Measurements from ENCODE around the gene LIN28A.
"Not testable (repeated sequence)": the region's sequence is repeated elsewhere in the genome, so short reads cannot be mapped to it uniquely, and the experiment has no call there.

Gene LIN28A

DNA sequence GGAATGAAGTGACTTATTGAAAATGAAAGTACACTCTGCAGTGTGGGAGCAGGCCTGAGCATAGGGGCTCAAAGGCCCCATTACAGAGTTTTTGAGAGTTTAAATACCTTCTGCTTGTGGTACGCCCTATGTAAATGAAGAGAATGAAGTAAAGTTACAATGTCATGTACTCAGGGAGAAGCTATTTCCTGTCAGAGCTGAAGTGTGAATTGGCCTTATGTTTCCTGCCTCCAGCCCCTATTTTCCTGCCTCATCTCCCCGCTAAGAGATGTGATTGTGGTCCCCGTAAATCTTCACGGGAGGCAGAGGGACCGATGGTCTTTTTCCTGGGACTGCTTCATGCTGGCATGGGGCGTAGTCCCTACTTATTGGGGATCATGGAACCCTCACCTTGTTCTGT lies 35.5 kb upstream of the LIN28A start:
- Mint-ChIP-seq H3K4me3 (no peak overlapping the region), H3K27ac (peak overlapping the region; percentile 58), H3K27me3 (no peaks in the 10 kb centered on the region), H3K9me3 (peaks cover 3% of the 10 kb centered on the region), H3K4me1 (peaks cover 45% of the 10 kb centered on the region), H3K36me3 (no peaks in the 10 kb centered on the region)
- no peak for ATAC-seq

DNA sequence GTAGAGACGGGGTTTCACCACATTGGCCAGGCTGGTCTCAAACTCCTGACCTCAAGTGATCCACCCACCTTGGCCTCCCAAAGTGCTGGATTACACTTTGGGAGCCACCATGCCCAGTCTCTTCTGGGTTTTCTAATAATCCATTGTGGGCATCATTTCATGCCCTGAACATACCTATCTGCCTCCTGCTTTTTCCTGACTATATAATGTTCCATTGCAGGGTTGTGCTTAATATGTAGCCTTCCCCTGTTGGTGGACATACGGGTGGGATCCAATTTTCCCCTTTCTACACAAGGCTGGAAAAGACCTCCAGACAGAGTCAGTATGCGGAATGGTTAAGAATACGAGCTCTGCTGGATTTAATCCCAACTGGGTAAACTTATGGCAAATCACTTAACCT lies 34.6 kb upstream of the LIN28A start:
- H3K9me3 Mint-ChIP-seq: peaks cover under 1% of the 10 kb centered on the region
- H3K27ac Mint-ChIP-seq: no peak overlapping the region
- no peaks in the 10 kb centered on the region for H3K27me3 Mint-ChIP-seq
- ATAC-seq: no peak
- H3K36me3 Mint-ChIP-seq: no peaks in the 10 kb centered on the region
- no peak overlapping the region for H3K4me3 Mint-ChIP-seq
- peaks cover 45% of the 10 kb centered on the region for H3K4me1 Mint-ChIP-seq

DNA sequence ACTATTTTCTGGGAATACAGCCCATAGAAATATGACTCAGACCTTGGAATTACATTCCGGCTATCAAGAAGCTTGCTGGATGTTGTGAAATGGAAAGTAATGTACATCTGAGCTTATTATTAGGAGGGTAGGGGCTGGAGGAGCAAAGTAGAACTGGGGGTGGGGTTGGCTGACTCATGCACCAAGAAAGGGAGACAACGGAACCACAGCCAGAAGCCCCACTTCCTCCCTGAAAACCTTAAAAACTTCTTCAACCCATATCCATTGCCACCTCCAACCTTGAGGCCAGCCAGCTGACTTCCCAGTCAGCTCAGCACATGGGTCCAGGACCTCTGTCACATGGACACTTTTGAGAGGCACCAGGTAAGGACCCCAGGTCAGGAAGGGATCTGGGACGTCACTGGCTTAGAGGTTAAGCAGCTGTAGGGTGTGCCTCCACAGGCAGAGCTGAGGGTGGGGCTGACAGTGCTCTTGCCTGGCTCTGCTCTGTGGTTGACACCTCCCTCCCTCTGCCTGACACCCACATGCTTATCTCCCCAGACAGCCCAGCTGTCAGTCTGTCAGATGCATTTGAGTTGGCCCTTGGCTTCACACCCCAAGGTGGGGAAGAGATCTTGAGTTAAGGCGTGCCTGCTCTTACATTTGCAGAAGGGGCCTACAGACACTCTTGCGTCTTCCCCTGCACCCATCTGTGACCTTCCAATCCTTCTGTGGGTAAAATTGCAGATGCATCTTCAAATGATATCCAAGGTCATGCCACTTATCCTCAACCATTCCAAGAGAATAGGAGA lies 32.3 kb upstream of the LIN28A start:
- H3K9me3 Mint-ChIP-seq: no peaks in the 10 kb centered on the region
- peak overlapping the region; percentile 64 for H3K27ac Mint-ChIP-seq
- no peak overlapping the region for H3K4me3 Mint-ChIP-seq
- no peaks in the 10 kb centered on the region for H3K36me3 Mint-ChIP-seq
- ATAC-seq: peak; percentile 94
- peaks cover 44% of the 10 kb centered on the region for H3K4me1 Mint-ChIP-seq
- H3K27me3 Mint-ChIP-seq: no peaks in the 10 kb centered on the region

DNA sequence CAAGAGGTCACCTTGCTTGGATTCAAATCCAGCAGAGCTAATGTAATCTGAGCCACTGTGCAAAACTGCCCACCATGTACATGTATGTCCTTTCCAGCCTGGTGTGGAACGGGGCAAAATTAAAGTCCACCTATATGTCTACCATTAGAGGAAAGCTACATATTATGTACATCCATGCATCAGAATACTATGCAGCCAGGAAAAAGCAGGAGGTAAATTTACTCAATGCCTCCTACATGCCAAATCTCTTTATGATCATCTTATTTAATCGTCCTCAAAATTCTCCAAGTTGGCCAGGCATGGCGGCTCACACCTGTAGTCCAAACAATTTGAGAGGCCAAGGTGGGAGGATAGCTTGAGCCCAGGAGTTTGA lies 31.8 kb upstream of the LIN28A start:
- H3K27ac Mint-ChIP-seq: no peak overlapping the region
- no peaks in the 10 kb centered on the region for H3K9me3 Mint-ChIP-seq
- peaks cover 1% of the 10 kb centered on the region for H3K27me3 Mint-ChIP-seq
- H3K36me3 Mint-ChIP-seq: no peaks in the 10 kb centered on the region
- no peak overlapping the region for H3K4me3 Mint-ChIP-seq
- no peak for ATAC-seq
- peaks cover 38% of the 10 kb centered on the region for H3K4me1 Mint-ChIP-seq

DNA sequence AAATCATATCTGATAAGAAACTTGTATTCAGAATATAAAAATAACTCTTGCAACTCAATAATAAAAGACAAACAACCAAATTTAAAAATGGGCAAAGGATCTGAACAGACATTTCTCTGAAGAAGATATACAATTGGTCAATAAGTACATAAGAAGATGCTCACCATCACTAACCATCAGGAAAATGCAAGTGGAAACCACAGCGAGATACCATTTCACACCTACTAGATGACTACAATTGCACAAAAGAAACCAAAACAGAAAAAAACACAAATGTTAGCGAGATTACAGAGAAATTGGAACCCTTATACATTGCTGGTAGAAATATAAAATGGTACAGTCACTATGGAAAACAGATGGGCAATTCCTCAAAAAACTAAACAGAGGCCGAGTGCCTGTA lies 26.5 kb upstream of the LIN28A start:
- H3K4me3 Mint-ChIP-seq: no peak overlapping the region
- H3K27ac Mint-ChIP-seq: no peak overlapping the region
- no peaks in the 10 kb centered on the region for H3K36me3 Mint-ChIP-seq
- no peaks in the 10 kb centered on the region for H3K9me3 Mint-ChIP-seq
- no peaks in the 10 kb centered on the region for H3K4me1 Mint-ChIP-seq
- H3K27me3 Mint-ChIP-seq: peaks cover 17% of the 10 kb centered on the region
- no peak for ATAC-seq

DNA sequence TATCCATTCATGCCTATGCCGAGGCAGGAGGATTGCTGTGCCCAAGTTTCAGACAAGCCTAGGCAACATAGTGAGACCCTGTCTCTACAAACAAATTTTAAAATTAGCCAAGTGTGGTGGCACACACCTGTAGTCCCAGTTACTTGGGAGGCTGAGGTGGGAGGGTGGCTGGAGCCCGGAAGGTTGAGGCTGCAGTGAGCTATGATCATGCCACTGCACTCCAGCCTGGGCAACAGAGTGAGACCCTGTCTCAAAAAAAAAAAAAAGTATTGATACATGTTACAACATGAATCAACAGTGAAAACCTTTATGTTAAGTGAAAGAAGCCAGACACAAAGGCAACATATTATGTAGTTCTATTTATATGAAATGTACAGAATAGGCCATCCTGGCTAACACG lies 25.6 kb upstream of the LIN28A start:
- not testable (repeated sequence) for H3K4me3 Mint-ChIP-seq, H3K36me3 Mint-ChIP-seq, H3K9me3 Mint-ChIP-seq, H3K27ac Mint-ChIP-seq, H3K4me1 Mint-ChIP-seq, ATAC-seq
- peaks cover 17% of the 10 kb centered on the region for H3K27me3 Mint-ChIP-seq

DNA sequence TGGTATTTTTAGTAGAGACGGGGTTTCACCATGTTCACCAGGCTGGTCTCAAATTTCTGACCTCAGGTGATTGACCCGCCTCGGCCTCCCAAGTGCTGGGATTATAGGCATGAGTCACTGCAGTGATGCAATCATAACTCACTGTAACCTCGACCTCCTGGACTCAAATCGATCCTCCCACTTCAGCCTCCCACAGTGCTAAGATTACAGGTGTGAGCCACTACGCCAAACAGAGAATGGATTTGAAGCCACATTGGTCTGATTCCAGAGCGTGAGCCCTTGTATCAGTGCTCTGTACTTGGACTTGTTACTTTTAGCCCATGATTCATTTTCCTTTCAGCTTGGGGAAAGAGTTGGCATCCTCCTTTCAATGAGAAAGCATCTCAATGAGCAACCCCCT lies 23.2 kb upstream of the LIN28A start:
- Mint-ChIP-seq H3K27me3 (peaks cover 32% of the 10 kb centered on the region), H3K9me3 (no peaks in the 10 kb centered on the region), H3K4me1 (peaks cover 6% of the 10 kb centered on the region), H3K36me3 (no peaks in the 10 kb centered on the region), H3K27ac (no peak overlapping the region), H3K4me3 (no peak overlapping the region)
- ATAC-seq: no peak

DNA sequence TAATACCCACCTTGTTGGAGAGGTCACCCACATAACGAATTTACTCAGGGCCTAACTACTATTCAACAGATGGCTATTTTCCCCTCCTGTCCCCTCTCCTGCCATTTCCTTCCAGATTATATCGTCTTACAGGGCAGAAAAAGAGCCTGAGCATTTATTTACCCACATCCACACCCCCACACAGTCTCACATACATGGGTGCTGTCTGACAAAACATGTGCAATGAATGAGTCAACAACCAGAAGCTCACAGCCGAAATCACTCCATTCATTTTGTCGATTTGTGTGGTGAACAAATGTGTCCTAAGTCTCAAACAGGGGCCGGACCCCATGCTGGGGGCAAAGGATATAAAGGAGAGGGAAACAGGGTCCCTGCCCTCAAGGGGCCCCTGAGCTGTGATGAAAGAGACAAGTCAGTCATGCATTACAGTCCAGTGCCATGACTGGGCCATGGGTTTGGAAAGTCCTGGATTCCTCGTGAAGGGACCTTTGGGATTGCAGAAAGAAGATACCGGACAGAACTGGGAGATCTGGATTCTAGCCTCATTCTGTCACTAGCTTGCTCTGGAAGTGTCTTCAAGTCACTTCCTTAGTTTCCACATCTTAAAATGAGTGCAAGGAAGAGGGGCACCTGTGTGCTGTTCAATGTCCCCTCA lies 21.7 kb upstream of the LIN28A start:
- Mint-ChIP-seq H3K36me3 (no peaks in the 10 kb centered on the region), H3K27ac (no peak overlapping the region), H3K27me3 (peaks cover 35% of the 10 kb centered on the region), H3K4me3 (no peak overlapping the region), H3K9me3 (no peaks in the 10 kb centered on the region), H3K4me1 (peaks cover 6% of the 10 kb centered on the region)
- ATAC-seq: no peak

DNA sequence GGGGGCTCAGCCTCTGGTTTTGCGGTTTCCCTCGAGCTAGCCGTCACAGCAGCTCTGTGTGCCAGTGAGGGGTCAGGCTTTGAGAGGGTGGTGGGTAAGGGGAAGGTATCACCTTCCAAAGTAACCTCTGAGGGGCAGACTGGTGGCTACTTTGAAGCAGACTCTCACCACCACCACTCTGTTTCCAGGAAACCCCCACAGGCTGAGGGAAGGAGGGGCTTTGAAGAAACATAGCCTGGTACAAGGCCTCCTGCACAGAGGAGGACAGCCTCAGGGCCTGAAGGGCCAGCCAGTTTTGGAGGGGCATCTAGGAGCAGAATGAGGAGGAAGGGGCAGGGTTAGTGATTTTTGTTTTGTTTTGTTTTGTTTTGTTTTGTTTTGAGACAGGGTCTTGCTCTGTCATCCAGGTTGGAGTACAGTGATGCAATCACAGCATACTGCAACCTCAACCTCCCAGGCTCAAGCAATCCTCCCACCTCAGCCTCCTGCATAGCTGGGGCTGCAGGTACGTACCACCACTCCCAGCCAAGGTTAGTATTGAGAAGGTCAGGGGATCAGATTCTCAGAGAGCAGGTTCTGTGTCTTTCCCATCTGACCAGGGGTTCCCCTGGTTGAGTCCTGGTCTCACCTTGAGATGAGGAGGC lies 20.9 kb upstream of the LIN28A start:
- H3K27me3 Mint-ChIP-seq: peaks cover 29% of the 10 kb centered on the region
- H3K36me3 Mint-ChIP-seq: no peaks in the 10 kb centered on the region
- ATAC-seq: no peak
- H3K4me3 Mint-ChIP-seq: no peak overlapping the region
- H3K27ac Mint-ChIP-seq: no peak overlapping the region
- H3K9me3 Mint-ChIP-seq: no peaks in the 10 kb centered on the region
- peaks cover 6% of the 10 kb centered on the region for H3K4me1 Mint-ChIP-seq

DNA sequence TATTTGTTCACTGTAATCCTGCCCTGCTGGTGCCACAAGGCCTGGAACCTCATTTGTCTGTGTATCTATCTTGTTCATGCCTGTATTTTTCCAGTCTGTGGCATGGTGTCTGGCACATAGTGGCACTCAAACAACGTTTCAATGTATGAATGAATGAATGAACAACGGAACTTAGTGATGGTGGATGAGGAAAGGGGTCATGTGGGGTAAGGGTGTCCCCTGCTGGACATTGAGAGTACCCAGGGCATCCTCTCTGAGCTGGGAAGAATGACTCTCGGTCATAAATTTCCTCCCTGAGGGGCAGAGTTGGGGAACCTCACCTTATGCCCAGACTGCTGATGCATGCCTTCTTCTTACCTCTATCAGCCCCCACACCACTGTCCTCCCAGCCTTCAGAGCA lies 19.2 kb upstream of the LIN28A start:
- Mint-ChIP-seq H3K36me3 (no peaks in the 10 kb centered on the region), H3K27me3 (peaks cover 20% of the 10 kb centered on the region), H3K27ac (no peak overlapping the region), H3K9me3 (no peaks in the 10 kb centered on the region), H3K4me1 (peaks cover 6% of the 10 kb centered on the region), H3K4me3 (no peak overlapping the region)
- peak; percentile 57 for ATAC-seq

DNA sequence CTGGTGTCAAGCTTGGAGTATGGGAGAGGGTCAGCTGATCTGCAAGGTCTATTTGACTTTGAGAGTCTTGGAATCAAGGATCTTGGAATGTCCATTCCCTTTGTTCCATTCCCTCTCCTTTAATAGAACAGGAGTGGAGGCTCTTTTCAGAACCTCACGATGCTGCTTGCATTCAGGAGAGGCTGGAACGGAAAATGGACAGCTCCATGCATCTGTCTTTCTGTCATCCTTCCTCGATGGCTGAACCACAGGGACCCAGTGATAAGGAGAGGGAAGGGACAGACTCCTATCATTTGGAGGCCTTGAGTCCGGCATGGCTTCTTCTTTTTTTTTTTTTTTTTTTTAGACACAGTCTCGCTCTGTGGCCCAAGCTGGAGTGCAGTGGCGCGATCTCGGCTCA lies 14.9 kb upstream of the LIN28A start:
- no peak for ATAC-seq
- peaks cover 30% of the 10 kb centered on the region for H3K27me3 Mint-ChIP-seq
- H3K36me3 Mint-ChIP-seq: no peaks in the 10 kb centered on the region
- peaks cover 6% of the 10 kb centered on the region for H3K4me1 Mint-ChIP-seq
- H3K4me3 Mint-ChIP-seq: no peak overlapping the region
- H3K9me3 Mint-ChIP-seq: no peaks in the 10 kb centered on the region
- no peak overlapping the region for H3K27ac Mint-ChIP-seq

DNA sequence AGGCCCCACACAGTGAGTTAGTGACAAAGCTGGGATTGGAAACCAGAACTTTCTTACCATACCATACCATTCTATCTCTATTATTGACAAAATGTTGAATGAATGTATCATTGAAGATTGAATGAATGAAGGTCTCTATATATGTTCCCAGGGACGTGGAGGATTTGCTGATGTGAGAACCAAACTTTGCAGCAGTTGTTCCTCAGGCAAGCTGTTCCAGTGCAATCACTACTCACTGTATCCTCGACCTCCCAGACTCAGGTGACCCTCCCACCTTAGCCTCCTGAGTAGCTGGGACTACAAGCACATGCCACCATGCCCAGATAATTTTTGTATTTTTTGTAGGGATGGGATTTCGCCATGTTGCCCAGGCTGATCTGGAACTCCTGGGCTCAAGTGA lies 11.6 kb upstream of the LIN28A start:
- no peak overlapping the region for H3K27ac Mint-ChIP-seq
- no peaks in the 10 kb centered on the region for H3K9me3 Mint-ChIP-seq
- H3K36me3 Mint-ChIP-seq: no peaks in the 10 kb centered on the region
- peaks cover 42% of the 10 kb centered on the region for H3K27me3 Mint-ChIP-seq
- no peaks in the 10 kb centered on the region for H3K4me1 Mint-ChIP-seq
- ATAC-seq: no peak
- H3K4me3 Mint-ChIP-seq: no peak overlapping the region

DNA sequence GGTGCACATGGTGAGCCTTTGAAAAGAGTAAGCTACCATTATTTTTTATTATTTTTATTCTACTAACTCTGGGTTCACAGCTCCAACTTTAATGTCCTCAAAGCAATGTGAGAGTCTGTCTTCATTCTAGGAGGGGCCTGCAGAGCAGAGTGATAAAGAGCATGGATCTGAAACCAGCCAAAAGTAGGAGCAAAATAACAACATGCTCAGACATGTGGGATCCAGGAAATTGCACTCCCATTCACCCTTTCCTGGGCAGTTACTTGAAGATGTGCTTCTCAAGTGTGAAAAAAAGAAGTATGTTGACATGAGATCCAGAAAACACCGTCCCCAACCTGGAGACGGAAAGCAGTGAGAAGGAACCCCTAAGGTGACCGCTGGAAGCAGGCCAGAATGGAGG lies 8.7 kb upstream of the LIN28A start:
- H3K27ac Mint-ChIP-seq: no peak overlapping the region
- peaks cover 56% of the 10 kb centered on the region for H3K27me3 Mint-ChIP-seq
- no peak for ATAC-seq
- H3K36me3 Mint-ChIP-seq: no peaks in the 10 kb centered on the region
- no peak overlapping the region for H3K4me3 Mint-ChIP-seq
- H3K4me1 Mint-ChIP-seq: no peaks in the 10 kb centered on the region
- H3K9me3 Mint-ChIP-seq: no peaks in the 10 kb centered on the region

DNA sequence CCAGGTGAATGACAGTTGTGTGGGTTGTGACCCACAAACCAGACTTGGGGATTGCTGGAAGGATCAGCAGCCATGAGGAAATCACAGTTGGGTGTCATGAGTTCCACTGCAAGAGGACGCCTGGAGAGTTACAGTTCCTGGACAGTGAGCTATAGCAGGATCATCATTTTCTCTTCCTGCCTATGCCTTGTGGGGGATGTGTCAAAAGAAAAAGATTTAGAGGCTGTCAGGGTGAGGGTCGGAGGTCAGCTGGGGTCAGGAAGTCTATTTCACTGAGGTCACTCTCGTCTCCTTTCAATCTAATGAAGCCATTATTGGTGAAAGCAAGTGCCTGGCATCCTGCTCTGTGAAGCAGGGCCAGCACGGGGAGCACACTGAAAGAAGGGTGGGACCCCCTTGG lies 7.0 kb upstream of the LIN28A start:
- H3K36me3 Mint-ChIP-seq: no peaks in the 10 kb centered on the region
- H3K9me3 Mint-ChIP-seq: no peaks in the 10 kb centered on the region
- peaks cover 70% of the 10 kb centered on the region for H3K27me3 Mint-ChIP-seq
- no peak overlapping the region for H3K4me3 Mint-ChIP-seq
- H3K4me1 Mint-ChIP-seq: peaks cover 3% of the 10 kb centered on the region
- no peak for ATAC-seq
- no peak overlapping the region for H3K27ac Mint-ChIP-seq

DNA sequence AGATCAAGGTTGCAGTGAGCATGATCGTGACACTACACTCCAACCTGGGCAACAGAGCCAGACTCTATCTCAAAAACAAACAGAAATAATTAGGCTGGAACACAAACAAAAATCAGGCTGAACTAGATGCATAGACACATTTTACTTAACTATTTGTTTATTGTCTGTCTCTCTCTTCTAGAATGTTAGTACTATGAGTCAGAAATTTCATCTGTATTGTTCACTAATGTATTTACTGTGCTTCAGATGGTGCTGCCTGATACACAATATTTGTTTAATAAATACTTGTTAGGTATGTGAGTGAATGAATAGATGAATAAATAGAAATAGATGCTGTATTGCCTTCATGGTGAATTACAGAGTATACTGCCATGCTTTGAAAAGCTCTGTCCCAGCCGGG lies 6.0 kb upstream of the LIN28A start:
- Mint-ChIP-seq H3K27me3 (peaks cover 80% of the 10 kb centered on the region), H3K4me1 (peaks cover 13% of the 10 kb centered on the region), H3K36me3 (no peaks in the 10 kb centered on the region), H3K4me3 (no peak overlapping the region), H3K9me3 (no peaks in the 10 kb centered on the region), H3K27ac (no peak overlapping the region)
- ATAC-seq: no peak

All from stimulated activated memory B cell treated with anti-CD40 and anti-IgM and Interleukin-4, amounts not matched to agents 10 μg/mL and 1 μg/mL and 100 μg/mL, for 72 hours (primary cell).